ENCODE results near the gene SAG. TPM values are rescaled to one million over a fixed set of nuclear protein-coding genes. Genes with fewer than 3 reads are reported as not detected.

The SAG gene
- total and polyA plus RNA-seq, 9 of the 15 experiments (the other 6 are each of a cell fraction or from before 2014, with no cell fraction given) = 0.04 to 0.64 (median 0.31) TPM; not detected in 5

DNA sequence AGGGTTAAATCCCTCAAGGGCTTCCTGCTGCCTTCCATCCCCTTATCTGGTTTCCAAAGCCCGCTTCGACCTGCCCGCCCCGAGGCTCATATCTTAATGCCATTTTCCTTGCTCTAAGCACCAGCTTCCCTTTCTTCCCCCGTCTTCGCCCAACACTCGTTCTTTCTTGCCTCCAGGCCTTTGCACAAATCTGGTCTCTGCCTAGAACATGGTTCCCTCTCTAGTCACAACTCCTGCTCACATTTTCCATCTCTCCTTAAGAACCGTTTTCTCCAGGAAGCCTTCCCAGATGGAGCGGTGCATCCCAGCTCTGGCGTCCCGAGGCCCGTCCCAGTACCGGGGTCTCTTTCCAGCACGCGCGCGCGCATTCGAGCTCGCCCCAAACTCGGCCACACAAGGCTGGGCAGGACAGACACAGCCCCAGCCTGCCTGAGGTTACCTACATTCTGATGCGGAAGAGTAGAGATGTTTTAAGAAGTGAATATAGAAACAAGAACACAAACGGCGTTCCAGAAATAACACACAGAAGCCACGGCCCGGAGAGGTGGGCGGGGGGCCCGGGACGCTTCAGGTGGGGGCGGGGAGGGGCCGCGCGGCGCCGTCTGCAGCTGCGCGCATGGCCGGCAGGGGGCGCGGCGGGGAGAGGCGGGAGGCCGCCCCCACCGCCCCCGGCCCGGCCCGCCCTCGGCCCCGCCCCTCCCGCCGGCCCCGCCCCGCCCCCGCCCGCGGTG lies 46.3 kb downstream of the SAG start, which contains the start of gene DGKD (continued):
- no peak for TF ChIP-seq ZNF124 (CRISPR knock-in tag; IDR thresholded peaks at IDR 0.05)
- TF ChIP-seq, protein P1, sequence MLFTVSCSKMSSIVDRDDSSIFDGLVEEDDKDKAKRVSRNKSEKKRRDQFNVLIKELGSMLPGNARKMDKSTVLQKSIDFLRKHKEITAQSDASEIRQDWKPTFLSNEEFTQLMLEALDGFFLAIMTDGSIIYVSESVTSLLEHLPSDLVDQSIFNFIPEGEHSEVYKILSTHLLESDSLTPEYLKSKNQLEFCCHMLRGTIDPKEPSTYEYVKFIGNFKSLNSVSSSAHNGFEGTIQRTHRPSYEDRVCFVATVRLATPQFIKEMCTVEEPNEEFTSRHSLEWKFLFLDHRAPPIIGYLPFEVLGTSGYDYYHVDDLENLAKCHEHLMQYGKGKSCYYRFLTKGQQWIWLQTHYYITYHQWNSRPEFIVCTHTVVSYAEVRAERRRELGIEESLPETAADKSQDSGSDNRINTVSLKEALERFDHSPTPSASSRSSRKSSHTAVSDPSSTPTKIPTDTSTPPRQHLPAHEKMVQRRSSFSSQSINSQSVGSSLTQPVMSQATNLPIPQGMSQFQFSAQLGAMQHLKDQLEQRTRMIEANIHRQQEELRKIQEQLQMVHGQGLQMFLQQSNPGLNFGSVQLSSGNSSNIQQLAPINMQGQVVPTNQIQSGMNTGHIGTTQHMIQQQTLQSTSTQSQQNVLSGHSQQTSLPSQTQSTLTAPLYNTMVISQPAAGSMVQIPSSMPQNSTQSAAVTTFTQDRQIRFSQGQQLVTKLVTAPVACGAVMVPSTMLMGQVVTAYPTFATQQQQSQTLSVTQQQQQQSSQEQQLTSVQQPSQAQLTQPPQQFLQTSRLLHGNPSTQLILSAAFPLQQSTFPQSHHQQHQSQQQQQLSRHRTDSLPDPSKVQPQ (CRISPR knock-in tag; IDR thresholded peaks at IDR 0.05; ENCODE audit: borderline replicate concordance) = no peak
- no peak for TF ChIP-seq MTA3 (IDR thresholded peaks at IDR 0.05; ENCODE audit: borderline replicate concordance)
- TF ChIP-seq CBX2 (IDR thresholded peaks at IDR 0.05; ENCODE audit: insufficient read depth, low read length, poor library complexity, severe bottlenecking) = no peak
- no peak for TF ChIP-seq ZNF354B (CRISPR knock-in tag; IDR thresholded peaks at IDR 0.05)
- TF ChIP-seq ZNF408 (CRISPR knock-in tag; IDR thresholded peaks at IDR 0.05; ENCODE audit: low read depth) = no peak
- TF ChIP-seq, protein P2, sequence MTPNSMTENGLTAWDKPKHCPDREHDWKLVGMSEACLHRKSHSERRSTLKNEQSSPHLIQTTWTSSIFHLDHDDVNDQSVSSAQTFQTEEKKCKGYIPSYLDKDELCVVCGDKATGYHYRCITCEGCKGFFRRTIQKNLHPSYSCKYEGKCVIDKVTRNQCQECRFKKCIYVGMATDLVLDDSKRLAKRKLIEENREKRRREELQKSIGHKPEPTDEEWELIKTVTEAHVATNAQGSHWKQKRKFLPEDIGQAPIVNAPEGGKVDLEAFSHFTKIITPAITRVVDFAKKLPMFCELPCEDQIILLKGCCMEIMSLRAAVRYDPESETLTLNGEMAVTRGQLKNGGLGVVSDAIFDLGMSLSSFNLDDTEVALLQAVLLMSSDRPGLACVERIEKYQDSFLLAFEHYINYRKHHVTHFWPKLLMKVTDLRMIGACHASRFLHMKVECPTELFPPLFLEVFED (CRISPR knock-in tag; conservative IDR thresholded peaks at IDR 0.05) = no peak
- no peak for TF ChIP-seq RBM14 (IDR thresholded peaks at IDR 0.05; ENCODE audit: borderline replicate concordance, insufficient read depth, low read depth, low read length)
- TF ChIP-seq LARP7 (IDR thresholded peaks at IDR 0.05) = no peak
- no peak for TF ChIP-seq TSC22D4 (tag; IDR thresholded peaks at IDR 0.05)
- no peak for TF ChIP-seq MAZ (CRISPR knock-in tag; conservative IDR thresholded peaks at IDR 0.05 in 1 of 2, IDR thresholded peaks at IDR 0.05 in 1 of 2)
- TF ChIP-seq YBX1 (IDR thresholded peaks at IDR 0.05) = no peak
- TF ChIP-seq, protein P3, sequence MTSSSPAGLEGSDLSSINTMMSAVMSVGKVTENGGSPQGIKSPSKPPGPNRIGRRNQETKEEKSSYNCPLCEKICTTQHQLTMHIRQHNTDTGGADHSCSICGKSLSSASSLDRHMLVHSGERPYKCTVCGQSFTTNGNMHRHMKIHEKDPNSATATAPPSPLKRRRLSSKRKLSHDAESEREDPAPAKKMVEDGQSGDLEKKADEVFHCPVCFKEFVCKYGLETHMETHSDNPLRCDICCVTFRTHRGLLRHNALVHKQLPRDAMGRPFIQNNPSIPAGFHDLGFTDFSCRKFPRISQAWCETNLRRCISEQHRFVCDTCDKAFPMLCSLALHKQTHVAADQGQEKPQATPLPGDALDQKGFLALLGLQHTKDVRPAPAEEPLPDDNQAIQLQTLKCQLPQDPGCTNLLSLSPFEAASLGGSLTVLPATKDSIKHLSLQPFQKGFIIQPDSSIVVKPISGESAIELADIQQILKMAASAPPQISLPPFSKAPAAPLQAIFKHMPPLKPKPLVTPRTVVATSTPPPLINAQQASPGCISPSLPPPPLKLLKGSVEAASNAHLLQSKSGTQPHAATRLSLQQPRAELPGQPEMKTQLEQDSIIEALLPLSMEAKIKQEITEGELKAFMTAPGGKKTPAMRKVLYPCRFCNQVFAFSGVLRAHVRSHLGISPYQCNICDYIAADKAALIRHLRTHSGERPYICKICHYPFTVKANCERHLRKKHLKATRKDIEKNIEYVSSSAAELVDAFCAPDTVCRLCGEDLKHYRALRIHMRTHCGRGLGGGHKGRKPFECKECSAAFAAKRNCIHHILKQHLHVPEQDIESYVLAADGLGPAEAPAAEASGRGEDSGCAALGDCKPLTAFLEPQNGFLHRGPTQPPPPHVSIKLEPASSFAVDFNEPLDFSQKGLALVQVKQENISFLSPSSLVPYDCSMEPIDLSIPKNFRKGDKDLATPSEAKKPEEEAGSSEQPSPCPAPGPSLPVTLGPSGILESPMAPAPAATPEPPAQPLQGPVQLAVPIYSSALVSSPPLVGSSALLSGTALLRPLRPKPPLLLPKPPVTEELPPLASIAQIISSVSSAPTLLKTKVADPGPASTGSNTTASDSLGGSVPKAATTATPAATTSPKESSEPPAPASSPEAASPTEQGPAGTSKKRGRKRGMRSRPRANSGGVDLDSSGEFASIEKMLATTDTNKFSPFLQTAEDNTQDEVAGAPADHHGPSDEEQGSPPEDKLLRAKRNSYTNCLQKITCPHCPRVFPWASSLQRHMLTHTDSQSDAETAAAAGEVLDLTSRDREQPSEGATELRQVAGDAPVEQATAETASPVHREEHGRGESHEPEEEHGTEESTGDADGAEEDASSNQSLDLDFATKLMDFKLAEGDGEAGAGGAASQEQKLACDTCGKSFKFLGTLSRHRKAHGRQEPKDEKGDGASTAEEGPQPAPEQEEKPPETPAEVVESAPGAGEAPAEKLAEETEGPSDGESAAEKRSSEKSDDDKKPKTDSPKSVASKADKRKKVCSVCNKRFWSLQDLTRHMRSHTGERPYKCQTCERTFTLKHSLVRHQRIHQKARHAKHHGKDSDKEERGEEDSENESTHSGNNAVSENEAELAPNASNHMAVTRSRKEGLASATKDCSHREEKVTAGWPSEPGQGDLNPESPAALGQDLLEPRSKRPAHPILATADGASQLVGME (CRISPR knock-in tag; IDR thresholded peaks at IDR 0.05) = no peak
- TF ChIP-seq SMC3 (conservative IDR thresholded peaks at IDR 0.05; ENCODE audit: insufficient read depth, low read depth, low read length) = no peak
- TF ChIP-seq MECOM (CRISPR knock-in tag; IDR thresholded peaks at IDR 0.05) = no peak
- TF ChIP-seq KDM1A (IDR thresholded peaks at IDR 0.05) = peak; percentile 67 to 74
- no peak for TF ChIP-seq ZNF717 (CRISPR knock-in tag; IDR thresholded peaks at IDR 0.05)
- TF ChIP-seq NR3C1 (CRISPR knock-in tag; IDR thresholded peaks at IDR 0.05) = no peak
- no peak for TF ChIP-seq BRD4 (IDR thresholded peaks at IDR 0.05)
- TF ChIP-seq ZNF584 (CRISPR knock-in tag; IDR thresholded peaks at IDR 0.05; ENCODE audit: low read depth) = no peak
